Measurements from ENCODE around the gene LCK. TPM values are rescaled to one million over a fixed set of nuclear protein-coding genes. Genes with fewer than 3 reads are reported as not detected.

LCK gene
- total and polyA plus RNA-seq, 10 of the 15 experiments (the other 5 are each of a cell fraction or from before 2014, with no cell fraction given): 31.5 to 173 (median 119) TPM

DNA sequence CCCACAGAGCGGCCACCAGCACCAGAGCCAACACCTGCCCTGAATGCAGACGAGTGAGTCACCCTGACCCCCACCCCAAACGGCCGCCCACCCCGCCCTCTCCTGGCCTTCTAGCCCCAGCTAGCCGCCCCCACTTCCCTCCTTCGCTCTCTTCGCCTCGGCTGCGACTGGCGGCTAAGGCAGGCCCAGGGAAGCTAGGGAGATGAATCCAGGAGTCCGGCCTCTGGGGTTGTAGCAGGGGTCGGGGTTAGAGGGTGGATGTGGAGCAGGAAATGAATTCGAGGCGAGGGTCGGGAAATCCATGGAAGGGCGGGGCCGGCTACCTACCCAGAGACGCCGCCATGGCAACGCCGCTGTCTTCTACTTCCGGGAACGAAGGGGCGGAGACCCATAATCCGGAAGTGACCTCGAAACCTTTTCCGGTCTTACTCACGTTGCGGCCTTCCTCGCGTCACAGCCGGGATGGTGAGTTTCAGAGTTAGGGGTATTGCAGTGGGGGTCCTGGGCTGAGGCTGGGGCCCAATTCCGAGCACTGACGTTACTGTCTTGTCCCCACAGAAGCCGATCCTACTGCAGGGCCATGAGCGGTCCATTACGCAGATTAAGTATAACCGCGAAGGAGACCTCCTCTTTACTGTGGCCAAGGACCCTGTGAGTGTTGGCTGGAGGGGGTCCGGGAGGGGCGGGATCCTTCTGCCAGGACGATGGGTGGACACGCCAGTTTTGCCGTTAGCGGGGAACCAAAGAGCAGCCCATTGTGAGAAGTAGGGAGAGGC is 28.9 kb upstream of the LCK start, which contains the start of the genes EIF3I and TMEM234 (continued):
- TF ChIP-seq CTCF (IDR thresholded peaks at IDR 0.05 in 2 of 3, conservative IDR thresholded peaks at IDR 0.05 in 1 of 3; ENCODE audit: control insufficient read depth in 2 of 3, extremely low read depth in 1 of 3, insufficient read depth in 1 of 3, low read depth in 3 of 3, low read length in 3 of 3): no peak
- no peak for TF ChIP-seq MYB (IDR thresholded peaks at IDR 0.05; ENCODE audit: borderline replicate concordance, low read depth, low read length)
- peak; percentile 70 for TF ChIP-seq ATF7 (IDR thresholded peaks at IDR 0.05; ENCODE audit: low read depth)
- 0 out of 2 replicates have a peak, but pooled peaks have one; percentile 66 for TF ChIP-seq NBN (IDR thresholded peaks at IDR 0.05)
- no peak for TF ChIP-seq CEBPB (IDR thresholded peaks at IDR 0.05; ENCODE audit: borderline replicate concordance in 1 of 2, low read depth in 2 of 2, low read length in 2 of 2)
- TF ChIP-seq MEF2A (IDR thresholded peaks at IDR 0.05; ENCODE audit: insufficient read depth, low read depth, low read length): no peak
- no peak for TF ChIP-seq STAT3 (IDR thresholded peaks at IDR 0.05; ENCODE audit: low read depth, low read length)
- no peak for TF ChIP-seq MYC (IDR thresholded peaks at IDR 0.05; ENCODE audit: insufficient read depth, insufficient read length, insufficient replicate concordance, low read length, severe bottlenecking)
- no peak for TF ChIP-seq NRF1 (conservative IDR thresholded peaks at IDR 0.05; ENCODE audit: low read depth, low read length)
- TF ChIP-seq, protein P1, sequence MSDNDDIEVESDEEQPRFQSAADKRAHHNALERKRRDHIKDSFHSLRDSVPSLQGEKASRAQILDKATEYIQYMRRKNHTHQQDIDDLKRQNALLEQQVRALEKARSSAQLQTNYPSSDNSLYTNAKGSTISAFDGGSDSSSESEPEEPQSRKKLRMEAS (IDR thresholded peaks at IDR 0.05; ENCODE audit: low read depth, low read length): peak; percentile 64; the same call in 1 of the 2 replicates
- no peak for TF ChIP-seq MTA3 (IDR thresholded peaks at IDR 0.05; ENCODE audit: borderline replicate concordance, low read length)
- no peak for TF ChIP-seq TARDBP (IDR thresholded peaks at IDR 0.05; ENCODE audit: borderline replicate concordance)
- TF ChIP-seq POU2F2 (IDR thresholded peaks at IDR 0.05; ENCODE audit: borderline replicate concordance, low read depth, low read length): peak; percentile 40; the same call in 1 of the 3 replicates
- TF ChIP-seq CBFB (IDR thresholded peaks at IDR 0.05; ENCODE audit: low read depth): no peak; the same call in 1 of the 2 replicates
- TF ChIP-seq SIN3A (IDR thresholded peaks at IDR 0.05; ENCODE audit: low read depth, low read length): peak; percentile 91
- peak; percentile 90 for TF ChIP-seq POLR2A (IDR thresholded peaks at IDR 0.05; ENCODE audit: low read depth, low read length)
- TF ChIP-seq STAT1 (conservative IDR thresholded peaks at IDR 0.05): 0 out of 2 replicates have a peak, but pooled peaks have one; percentile 66
- no peak for TF ChIP-seq RBBP5 (conservative IDR thresholded peaks at IDR 0.05)
- peak; percentile 33; a peak in 3 of 4 replicates for TF ChIP-seq BHLHE40 (IDR thresholded peaks at IDR 0.05; ENCODE audit: borderline replicate concordance in 1 of 2, low read depth in 2 of 2, low read length in 1 of 2)
- no peak for TF ChIP-seq JUND (IDR thresholded peaks at IDR 0.05; ENCODE audit: low read depth, low read length)
- TF ChIP-seq, protein P2, sequence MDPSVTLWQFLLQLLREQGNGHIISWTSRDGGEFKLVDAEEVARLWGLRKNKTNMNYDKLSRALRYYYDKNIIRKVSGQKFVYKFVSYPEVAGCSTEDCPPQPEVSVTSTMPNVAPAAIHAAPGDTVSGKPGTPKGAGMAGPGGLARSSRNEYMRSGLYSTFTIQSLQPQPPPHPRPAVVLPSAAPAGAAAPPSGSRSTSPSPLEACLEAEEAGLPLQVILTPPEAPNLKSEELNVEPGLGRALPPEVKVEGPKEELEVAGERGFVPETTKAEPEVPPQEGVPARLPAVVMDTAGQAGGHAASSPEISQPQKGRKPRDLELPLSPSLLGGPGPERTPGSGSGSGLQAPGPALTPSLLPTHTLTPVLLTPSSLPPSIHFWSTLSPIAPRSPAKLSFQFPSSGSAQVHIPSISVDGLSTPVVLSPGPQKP (IDR thresholded peaks at IDR 0.05; ENCODE audit: low read depth, low read length): peak; percentile 62; the same call in 1 of the 2 replicates
- TF ChIP-seq, protein P3, sequence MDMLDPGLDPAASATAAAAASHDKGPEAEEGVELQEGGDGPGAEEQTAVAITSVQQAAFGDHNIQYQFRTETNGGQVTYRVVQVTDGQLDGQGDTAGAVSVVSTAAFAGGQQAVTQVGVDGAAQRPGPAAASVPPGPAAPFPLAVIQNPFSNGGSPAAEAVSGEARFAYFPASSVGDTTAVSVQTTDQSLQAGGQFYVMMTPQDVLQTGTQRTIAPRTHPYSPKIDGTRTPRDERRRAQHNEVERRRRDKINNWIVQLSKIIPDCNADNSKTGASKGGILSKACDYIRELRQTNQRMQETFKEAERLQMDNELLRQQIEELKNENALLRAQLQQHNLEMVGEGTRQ (IDR thresholded peaks at IDR 0.05; ENCODE audit: borderline replicate concordance, low read depth, low read length): no peak
- TF ChIP-seq POLR2AphosphoS2 (IDR thresholded peaks at IDR 0.05; ENCODE audit: low read depth, low read length): peak; percentile 83; the same call in 1 of the 2 replicates
- no peak for TF ChIP-seq EED (IDR thresholded peaks at IDR 0.05; ENCODE audit: low read depth)
- TF ChIP-seq, protein P4, sequence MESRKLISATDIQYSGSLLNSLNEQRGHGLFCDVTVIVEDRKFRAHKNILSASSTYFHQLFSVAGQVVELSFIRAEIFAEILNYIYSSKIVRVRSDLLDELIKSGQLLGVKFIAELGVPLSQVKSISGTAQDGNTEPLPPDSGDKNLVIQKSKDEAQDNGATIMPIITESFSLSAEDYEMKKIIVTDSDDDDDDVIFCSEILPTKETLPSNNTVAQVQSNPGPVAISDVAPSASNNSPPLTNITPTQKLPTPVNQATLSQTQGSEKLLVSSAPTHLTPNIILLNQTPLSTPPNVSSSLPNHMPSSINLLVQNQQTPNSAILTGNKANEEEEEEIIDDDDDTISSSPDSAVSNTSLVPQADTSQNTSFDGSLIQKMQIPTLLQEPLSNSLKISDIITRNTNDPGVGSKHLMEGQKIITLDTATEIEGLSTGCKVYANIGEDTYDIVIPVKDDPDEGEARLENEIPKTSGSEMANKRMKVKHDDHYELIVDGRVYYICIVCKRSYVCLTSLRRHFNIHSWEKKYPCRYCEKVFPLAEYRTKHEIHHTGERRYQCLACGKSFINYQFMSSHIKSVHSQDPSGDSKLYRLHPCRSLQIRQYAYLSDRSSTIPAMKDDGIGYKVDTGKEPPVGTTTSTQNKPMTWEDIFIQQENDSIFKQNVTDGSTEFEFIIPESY (IDR thresholded peaks at IDR 0.05): no peak
